HL-60/S4 treated with phorbol 12-myristate 13-acetate at 8.2 ng/mL for 4 days and 3 days (cell line): ENCODE results near the gene ZNF688.
"Not testable (repeated sequence)": the region's sequence is repeated elsewhere in the genome, so short reads cannot be mapped to it uniquely, and the experiment has no call there.

ENCODE experiments used
- in situ Hi-C: fragments of 300-500 bp; cut with MboI; formaldehyde crosslinking; loops from 2 replicates; pipeline ENCODE4 v1.15.0; 2022; ENCODE audit warnings: low sequenced_read_pairs

The ZNF688 gene

GRCh38 chr16:30571445-30572322 is at the start of gene ZNF688:
TSS of gene ZNF688 (minus strand) at chr16:30571714. CDS start at chr16:30571629, 85 bp downstream.
- in situ Hi-C loops = no loop called here

GRCh38 chr16:30620169-30620568 is 48.7 kb upstream of the ZNF688 start:
- in situ Hi-C loops = loop anchor here (25.0 kb wide), 1 partner anchor 483 kb away; no protein-coding TSS in a partner anchor

- in situ Hi-C loops = loop anchor here (25.0 kb wide), 1 partner anchor 482 kb away; no protein-coding TSS in a partner anchor
Measured at GRCh38 chr16:30619638-30620037, 48.1 kb upstream of the ZNF688 start.

- in situ Hi-C loops = loop anchor here (25.0 kb wide), 1 partner anchor 482 kb away; no protein-coding TSS in a partner anchor
Measured at GRCh38 chr16:30619202-30619601, 47.7 kb upstream of the ZNF688 start.

GRCh38 chr16:30615358-30616091 is 44.0 kb upstream of the ZNF688 start:
- in situ Hi-C loops = loop anchor here (25.0 kb wide), 1 partner anchor 478 kb away; no protein-coding TSS in a partner anchor

GRCh38 chr16:30609926-30610839 is 38.7 kb upstream of the ZNF688 start, which contains the start of gene ZNF689:
TSS of gene ZNF689 (minus strand) at chr16:30610389. CDS start at chr16:30610041, 348 bp downstream.
- in situ Hi-C loops = loop anchor here (10.0 to 25.0 kb wide), 2 partner anchors 165 to 473 kb away; partner anchors contain the start of gene SEPHS2

GRCh38 chr16:30609002-30609925 is 37.8 kb upstream of the ZNF688 start:
- in situ Hi-C loops = loop anchor here (10.0 to 25.0 kb wide), 2 partner anchors 164 to 472 kb away; partner anchors contain the start of gene SEPHS2

- in situ Hi-C loops = loop anchor here (10.0 to 25.0 kb wide), 2 partner anchors 161 to 469 kb away; partner anchors contain the start of gene SEPHS2
Measured at GRCh38 chr16:30606004-30606403, 34.5 kb upstream of the ZNF688 start.

GRCh38 chr16:30605158-30605557 is 33.6 kb upstream of the ZNF688 start:
- in situ Hi-C loops = loop anchor here (10.0 to 25.0 kb wide), 2 partner anchors 160 to 468 kb away; partner anchors contain the start of gene SEPHS2

GRCh38 chr16:30604316-30604947 is 32.9 kb upstream of the ZNF688 start:
- in situ Hi-C loops = loop anchor here (10.0 to 25.0 kb wide), 2 partner anchors 160 to 467 kb away; partner anchors contain the start of gene SEPHS2

GRCh38 chr16:30603945-30604315 is 32.4 kb upstream of the ZNF688 start:
- in situ Hi-C loops = loop anchor here (10.0 to 25.0 kb wide), 2 partner anchors 159 to 467 kb away; partner anchors contain the start of gene SEPHS2

GRCh38 chr16:30602616-30603277 is 31.2 kb upstream of the ZNF688 start:
- in situ Hi-C loops = loop anchor here (10.0 to 25.0 kb wide), 2 partner anchors 158 to 465 kb away; partner anchors contain the start of gene SEPHS2

GRCh38 chr16:30601966-30602365 is 30.5 kb upstream of the ZNF688 start:
- in situ Hi-C loops = loop anchor here (10.0 to 25.0 kb wide), 2 partner anchors 157 to 465 kb away; partner anchors contain the start of gene SEPHS2

GRCh38 chr16:30600929-30601328 is 29.4 kb upstream of the ZNF688 start:
- in situ Hi-C loops = loop anchor here (10.0 to 25.0 kb wide), 2 partner anchors 156 to 464 kb away; partner anchors contain the start of gene SEPHS2

GRCh38 chr16:30600215-30600614 is 28.7 kb upstream of the ZNF688 start:
- in situ Hi-C loops = loop anchor here (10.0 to 25.0 kb wide), 2 partner anchors 155 to 463 kb away; partner anchors contain the start of gene SEPHS2

GRCh38 chr16:30592871-30593270 is 21.4 kb upstream of the ZNF688 start:
- in situ Hi-C loops = no loop called here

- in situ Hi-C loops = not testable (repeated sequence)
Measured at GRCh38 chr16:30590869-30591268, 19.4 kb upstream of the ZNF688 start.
